H1 (cell line): ENCODE results near the gene OGFR.

ENCODE experiments used
- ATF2 ChIP-seq: IDR thresholded peaks from 2 replicates; pipeline ENCODE4 v1.6.1; 2012; ENCODE audit warnings: low read length, inconsistent platforms
- CTCF ChIP-seq, 3 experiments: IDR thresholded peaks; 1 replicate in 2 of 3; 2 replicates in 1 of 3; pipeline versions ENCODE4 v1.5.1 to v1.6.1; 2011; ENCODE audit warnings: low read length in 3 of 3, mild to moderate bottlenecking in 3 of 3, inconsistent platforms in 2 of 3, low read depth in 1 of 3, moderate library complexity in 1 of 3; ENCODE audit not compliant: insufficient read depth in 1 of 3; ENCODE audit errors: control extremely low read depth in 1 of 3
- EP300 ChIP-seq, 2 experiments: IDR thresholded peaks; 1 replicate in 1 of 2; 2 replicates in 1 of 2; pipeline ENCODE4 v1.6.1; 2011 to 2012; ENCODE audit warnings: low read depth in 2 of 2, low read length in 2 of 2, mild to moderate bottlenecking in 2 of 2, borderline replicate concordance in 1 of 2, inconsistent platforms in 1 of 2, moderate library complexity in 1 of 2
- POLR2A ChIP-seq, 2 experiments: IDR thresholded peaks; 1 replicate in 1 of 2; 2 replicates in 1 of 2; pipeline ENCODE4 v1.6.1; 2011; ENCODE audit warnings: low read depth in 2 of 2, low read length in 2 of 2, mild to moderate bottlenecking in 2 of 2; ENCODE audit errors: control extremely low read depth in 1 of 2
- POLR2AphosphoS5 ChIP-seq: IDR thresholded peaks from 2 replicates; pipeline ENCODE4 v1.6.1; 2011; ENCODE audit warnings: low read depth, low read length
- RAD21 ChIP-seq, 2 experiments: IDR thresholded peaks in 1 of 2; conservative IDR thresholded peaks in 1 of 2; 2 replicates each; pipeline ENCODE4 v1.6.1; 2011; ENCODE audit warnings: low read depth in 2 of 2, low read length in 2 of 2, improper control_type of control experiment in 1 of 2, inconsistent platforms in 1 of 2, mild to moderate bottlenecking in 1 of 2, moderate library complexity in 1 of 2
- RBBP5 ChIP-seq: IDR thresholded peaks from 2 replicates; pipeline ENCODE4 v1.7.1; 2012; ENCODE audit warnings: low read depth, mild to moderate bottlenecking, inconsistent platforms, low read length, moderate library complexity, borderline replicate concordance
- SIRT6 ChIP-seq: IDR thresholded peaks from one replicate; pipeline ENCODE4 v1.7.1; 2012; ENCODE audit warnings: low read length, inconsistent platforms
- TCF12 ChIP-seq: IDR thresholded peaks from 2 replicates; pipeline ENCODE4 v1.6.1; 2011; ENCODE audit warnings: low read depth, mild to moderate bottlenecking, low read length
- YY1 ChIP-seq: IDR thresholded peaks from 2 replicates; pipeline ENCODE4 v1.6.1; 2011; ENCODE audit warnings: low read depth, mild to moderate bottlenecking, low read length
- ZNF274 ChIP-seq: IDR thresholded peaks from 2 replicates; pipeline ENCODE4 v1.7.0; 2012; ENCODE audit warnings: low read length, borderline replicate concordance; ENCODE audit errors: extremely low read depth

- TF ChIP-seq POLR2A (IDR thresholded peaks at IDR 0.05; ENCODE audit: control extremely low read depth in 1 of 2, low read depth in 2 of 2, low read length in 2 of 2) (no peak), EP300 (IDR thresholded peaks at IDR 0.05; ENCODE audit: borderline replicate concordance in 1 of 2, low read depth in 2 of 2, low read length in 2 of 2) (no peak), ATF2 (no peak), RAD21 (IDR thresholded peaks at IDR 0.05 in 1 of 2, conservative IDR thresholded peaks at IDR 0.05 in 1 of 2; ENCODE audit: low read depth in 2 of 2, low read length in 2 of 2) (no peak), CTCF (IDR thresholded peaks at IDR 0.05; ENCODE audit: control extremely low read depth in 1 of 3, insufficient read depth in 1 of 3, low read depth in 1 of 3, low read length in 3 of 3) (no peak), TCF12 (no peak), YY1 (no peak), RBBP5 (no peak), SIRT6 (no peak), ZNF274 (no peak), POLR2AphosphoS5 (no peak)
Observed at GRCh38 chr20:62782893-62783278, 21.7 kb upstream of the OGFR start.
